Activated T-helper 1 cell treated with Interleukin-2 at 50 U/mL for 16 hours (primary cell): ENCODE results near the gene CNTFR.
A peak's percentile ranks its signal among the peaks of the same experiment; 100 is the strongest.

ENCODE experiments used
- DNase-seq: peaks from one replicate; pipeline ENCODE4 v3.0.0-alpha.2; 2020; ENCODE audit warnings: low read depth

Gene CNTFR

DNA sequence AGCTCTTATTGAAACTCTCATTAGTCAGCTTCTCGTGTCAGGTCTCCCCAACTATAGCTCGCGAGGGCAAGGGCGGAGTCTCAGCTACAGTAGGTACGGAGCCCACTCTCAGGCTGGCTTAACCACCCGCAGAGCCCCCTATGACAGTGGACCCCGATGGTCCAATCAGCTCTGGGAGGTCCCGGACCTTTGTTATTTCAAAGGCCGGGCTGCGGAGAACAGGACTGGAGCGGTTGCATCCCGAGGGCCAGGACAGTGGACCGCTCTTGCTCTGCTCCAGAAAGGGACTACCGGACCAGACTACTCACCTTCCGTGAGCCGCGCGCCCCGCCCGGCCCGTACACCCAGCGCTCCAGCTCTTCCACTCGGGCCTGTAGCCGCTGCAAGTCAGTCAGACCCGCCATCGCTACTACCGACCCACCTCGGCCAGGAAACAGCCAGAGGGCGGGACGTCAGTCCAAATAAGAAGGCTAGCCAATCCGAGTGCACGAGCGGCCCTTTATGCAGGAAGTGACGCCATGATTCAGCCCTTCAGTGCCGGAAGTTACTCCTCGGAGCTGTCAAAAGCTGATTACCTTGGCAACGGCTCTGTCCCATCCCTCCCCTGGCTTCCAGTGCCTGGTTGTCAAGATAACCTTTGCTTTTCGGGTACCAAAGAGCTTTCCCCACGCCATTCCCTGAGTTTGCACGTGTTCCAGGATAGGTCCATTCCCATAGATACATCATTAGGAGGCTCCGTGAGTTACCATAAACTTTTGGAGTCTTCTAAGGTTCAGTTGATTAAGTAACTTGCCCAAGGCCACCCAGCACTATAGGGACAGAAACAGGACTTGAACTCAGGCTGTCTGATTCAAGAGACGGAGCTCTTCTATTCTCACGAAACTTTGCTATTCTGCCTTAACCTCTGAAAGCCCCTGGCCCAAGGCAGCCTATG, 30.8 kb upstream of the CNTFR start, which contains the start of gene DCTN3:
Gene DCTN3 (minus strand): TSS at position 435 of the 934 bp plus-strand sequence. CDS start 31 bp downstream, at position 404.
- DNase-seq = peak; percentile 82

GRCh38 chr9:34615132-34615531, 25.6 kb upstream of the CNTFR start:
- no peak for DNase-seq

GRCh38 chr9:34612788-34613390, 23.4 kb upstream of the CNTFR start:
- peak; percentile 55 for DNase-seq

DNA sequence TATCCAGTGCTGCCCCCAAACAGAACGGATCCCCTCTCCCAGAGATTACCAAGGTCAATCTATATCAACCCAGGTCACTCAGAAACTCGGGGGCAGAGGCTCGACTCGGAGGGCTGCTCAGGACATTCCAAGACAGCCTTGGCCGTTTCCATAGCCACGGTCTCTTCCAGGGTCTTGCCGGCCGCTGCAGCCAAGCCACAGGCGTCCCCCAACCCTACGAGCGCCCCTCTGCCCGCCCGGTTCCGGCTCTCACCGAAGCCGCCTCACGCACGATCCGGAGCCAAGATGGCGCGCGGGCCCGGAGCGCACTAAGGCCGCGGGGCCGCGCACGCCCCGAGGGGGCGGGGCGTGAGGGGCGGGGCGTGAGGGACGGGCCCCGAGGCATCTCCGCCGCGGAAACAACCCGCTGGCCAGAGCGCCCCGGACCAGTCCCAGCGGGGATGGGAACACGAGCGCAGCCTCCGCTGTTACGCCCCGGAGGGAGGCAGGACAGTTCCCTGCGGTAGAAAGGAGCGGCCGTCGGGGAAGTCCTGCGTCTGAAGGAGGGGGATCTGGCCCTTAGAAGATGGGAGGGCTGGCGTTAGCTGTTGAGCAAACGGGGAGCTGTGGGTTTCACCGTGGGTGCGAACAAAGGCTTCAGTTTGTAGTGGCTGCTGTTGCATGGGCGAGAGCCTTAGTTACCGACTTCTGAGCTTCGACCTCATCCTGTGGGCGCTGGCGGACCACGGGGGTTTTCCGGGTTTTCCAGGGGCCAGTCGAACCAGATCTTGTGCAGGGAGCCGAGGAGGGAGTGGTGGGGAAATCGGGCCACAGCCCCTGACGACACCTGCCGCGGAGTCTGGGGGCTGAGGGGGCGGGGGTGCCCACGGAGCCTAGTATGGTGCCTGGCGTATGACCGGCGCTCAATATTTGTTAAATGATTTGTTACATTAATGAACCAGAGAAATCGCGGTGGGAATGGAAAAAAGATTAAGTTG, 22.6 kb upstream of the CNTFR start, which contains the start of gene RPP25L:
Gene RPP25L (minus strand): TSS at position 287 of the 977 bp plus-strand sequence. CDS start 801 bp downstream, outside the sequence.
- peak; percentile 80 for DNase-seq

GRCh38 chr9:34611251-34611810, 21.8 kb upstream of the CNTFR start:
- no peak for DNase-seq

DNA sequence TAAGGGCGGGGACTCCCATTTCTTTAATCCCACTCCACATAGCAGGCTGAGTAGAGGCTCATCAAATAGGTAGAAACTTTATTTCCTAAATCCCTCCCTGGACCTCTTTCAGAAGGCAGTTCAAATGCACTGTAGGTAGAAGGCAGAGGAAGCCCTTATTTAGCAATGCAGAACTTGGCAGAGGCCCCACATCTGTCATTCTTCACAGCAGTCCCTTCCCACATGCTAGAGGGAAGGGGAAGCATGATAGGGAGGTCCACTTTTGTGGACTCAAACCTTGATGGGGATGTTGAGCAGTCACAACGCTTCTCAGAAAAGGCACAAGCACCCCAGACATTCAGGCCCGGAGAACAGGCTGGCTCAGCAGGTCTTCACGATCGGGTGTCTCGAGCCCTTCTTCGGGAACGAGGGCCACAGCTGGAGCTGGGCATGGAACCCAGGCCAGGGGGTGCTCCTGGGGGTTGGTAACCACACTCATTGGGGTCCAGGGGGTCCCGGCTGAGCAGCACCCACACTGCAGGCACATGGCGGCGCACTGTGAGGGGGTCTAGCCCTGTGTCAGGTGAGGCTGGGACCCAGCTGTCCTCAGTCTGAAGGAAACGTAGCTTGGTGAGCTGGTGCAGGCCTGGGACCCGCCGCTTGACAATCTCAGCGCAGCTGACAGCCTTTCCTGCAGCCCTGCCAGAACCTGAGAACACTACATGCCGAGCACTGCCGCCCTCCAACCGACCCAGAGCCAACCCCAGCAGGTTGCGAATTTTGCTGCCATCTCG, 21.1 kb upstream of the CNTFR start:
- no peak for DNase-seq

DNA sequence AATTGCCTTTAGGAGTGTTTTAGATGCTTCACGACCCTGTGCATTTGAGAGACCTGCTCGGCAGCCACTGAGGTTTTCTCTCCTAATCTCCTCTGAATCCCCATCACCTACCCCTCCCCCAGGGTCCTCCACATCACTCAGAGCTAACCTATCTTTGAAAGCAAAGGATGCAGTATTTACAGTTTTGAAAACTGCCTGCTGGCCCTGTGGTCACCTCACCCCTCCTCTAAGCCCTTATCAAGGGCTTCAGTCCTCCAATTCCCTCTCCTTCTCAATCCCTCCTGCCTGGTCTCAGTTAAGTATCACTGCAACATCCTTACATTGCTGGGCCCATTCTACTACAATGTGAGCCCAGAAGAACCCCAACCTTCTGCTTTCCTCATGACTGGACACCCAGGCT, 17.8 kb upstream of the CNTFR start:
- no peak for DNase-seq

GRCh38 chr9:34606905-34607304, 17.4 kb upstream of the CNTFR start:
- no peak for DNase-seq

DNA sequence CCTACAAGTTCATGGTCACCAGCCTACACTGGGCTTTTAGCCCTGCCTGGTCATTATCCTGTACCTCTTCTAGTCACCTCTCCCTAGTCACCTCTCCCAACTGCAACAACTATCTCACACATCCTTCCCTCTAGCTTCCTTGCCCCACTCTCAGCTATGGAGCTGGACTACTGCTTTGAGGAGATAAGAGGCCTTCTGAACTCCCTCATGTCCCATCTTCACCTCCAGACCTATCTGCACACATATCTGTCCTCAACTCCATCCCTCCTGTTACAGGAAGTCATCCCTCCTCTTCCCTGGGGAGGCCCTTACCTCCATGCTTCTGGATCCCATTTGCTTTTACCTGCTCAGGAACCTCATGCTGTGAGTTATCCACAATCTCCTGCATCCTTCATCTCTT, 16.7 kb upstream of the CNTFR start:
- no peak for DNase-seq

DNA sequence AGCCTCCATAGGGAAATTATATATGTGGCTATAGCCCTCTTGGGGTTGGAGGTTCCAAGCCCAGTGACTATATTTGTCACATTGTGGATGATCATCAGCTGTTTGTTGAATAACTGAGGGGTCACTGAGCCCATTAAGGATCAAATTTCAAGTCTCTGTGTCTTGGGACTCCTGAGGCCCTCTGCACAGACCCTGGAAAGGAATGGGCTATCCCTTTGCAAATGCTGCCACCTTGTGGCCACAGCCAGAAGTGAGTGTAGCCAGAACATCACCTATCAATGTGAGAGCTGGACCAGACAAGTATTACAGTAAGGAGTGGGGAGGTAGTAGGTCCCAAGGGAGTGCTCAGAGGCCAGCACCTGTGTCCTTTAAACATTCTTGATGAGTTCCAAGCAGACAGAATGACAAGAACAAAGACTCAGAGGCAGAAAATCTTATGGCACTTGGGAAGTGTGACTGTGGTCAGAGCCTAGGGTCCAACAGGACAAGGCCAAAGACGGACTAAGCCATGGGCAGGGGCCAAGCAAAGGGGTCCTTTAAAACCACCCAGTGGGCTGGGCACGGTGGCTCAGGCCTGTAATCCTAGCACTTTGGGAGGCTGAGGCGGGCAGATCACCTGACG, 14.2 kb upstream of the CNTFR start:
- peak; percentile 67 for DNase-seq

GRCh38 chr9:34601937-34602573, 12.5 kb upstream of the CNTFR start:
- no peak for DNase-seq

DNA sequence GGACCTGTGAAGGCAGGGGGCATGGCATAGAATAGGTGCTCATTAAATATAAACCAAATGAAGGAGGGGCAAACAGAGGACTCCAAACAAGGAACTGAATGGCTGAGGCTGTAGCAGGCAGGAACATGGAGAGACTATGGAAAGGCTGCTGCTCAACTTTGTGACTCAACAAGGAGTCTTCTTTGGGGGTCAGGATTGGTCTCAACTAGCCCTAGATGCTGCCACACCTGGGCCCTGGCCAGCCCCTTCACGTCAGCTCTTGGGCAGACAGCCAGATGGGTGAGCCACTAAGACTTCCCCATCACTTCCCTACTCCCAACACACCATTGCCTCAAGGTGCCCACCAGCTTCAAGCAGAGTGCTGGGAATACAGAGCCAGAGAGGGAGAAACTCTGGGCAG, 11.4 kb upstream of the CNTFR start:
- no peak for DNase-seq

DNA sequence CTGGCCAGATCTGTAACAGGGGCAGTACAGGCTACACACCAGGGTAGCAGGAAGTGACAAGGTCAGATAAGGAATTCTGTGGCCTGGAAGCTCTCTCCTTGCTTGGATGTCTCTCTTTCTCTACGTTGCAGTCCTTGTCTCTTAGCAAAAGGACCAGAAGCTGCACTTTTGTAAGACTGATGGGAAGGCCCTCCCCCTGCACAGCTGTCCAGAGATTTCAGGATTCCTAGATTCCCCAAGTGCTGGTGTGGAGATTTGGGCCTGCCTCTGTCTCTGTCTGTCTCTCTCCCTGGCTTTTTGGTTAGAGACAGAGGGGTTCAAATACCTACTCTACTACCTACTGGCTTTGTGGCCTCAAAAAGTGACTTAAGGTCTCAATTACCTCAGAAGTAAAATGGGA, 10.0 kb upstream of the CNTFR start:
- no peak for DNase-seq

DNA sequence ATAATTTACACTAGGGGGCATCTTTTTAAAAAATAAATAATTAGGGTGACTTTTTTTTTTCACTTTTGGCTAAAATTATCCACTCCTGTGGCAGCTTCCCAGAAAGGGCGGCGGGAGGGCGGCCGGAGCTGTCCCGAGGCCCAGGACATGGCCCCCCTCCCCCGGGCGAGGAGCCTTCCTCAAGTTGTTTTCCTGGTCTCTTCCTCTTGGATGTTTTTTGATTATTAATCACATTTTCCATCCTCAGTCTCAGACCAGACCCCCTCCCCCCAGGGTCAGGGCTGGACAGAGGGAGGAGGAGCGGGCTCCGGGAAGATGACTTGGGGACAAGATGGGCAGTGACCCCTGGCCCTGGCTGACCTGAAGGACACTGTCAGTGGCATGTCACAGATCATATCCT, 4.7 kb upstream of the CNTFR start:
- no peak for DNase-seq

GRCh38 chr9:34592895-34593601, 3.5 kb upstream of the CNTFR start:
- DNase-seq = no peak

DNA sequence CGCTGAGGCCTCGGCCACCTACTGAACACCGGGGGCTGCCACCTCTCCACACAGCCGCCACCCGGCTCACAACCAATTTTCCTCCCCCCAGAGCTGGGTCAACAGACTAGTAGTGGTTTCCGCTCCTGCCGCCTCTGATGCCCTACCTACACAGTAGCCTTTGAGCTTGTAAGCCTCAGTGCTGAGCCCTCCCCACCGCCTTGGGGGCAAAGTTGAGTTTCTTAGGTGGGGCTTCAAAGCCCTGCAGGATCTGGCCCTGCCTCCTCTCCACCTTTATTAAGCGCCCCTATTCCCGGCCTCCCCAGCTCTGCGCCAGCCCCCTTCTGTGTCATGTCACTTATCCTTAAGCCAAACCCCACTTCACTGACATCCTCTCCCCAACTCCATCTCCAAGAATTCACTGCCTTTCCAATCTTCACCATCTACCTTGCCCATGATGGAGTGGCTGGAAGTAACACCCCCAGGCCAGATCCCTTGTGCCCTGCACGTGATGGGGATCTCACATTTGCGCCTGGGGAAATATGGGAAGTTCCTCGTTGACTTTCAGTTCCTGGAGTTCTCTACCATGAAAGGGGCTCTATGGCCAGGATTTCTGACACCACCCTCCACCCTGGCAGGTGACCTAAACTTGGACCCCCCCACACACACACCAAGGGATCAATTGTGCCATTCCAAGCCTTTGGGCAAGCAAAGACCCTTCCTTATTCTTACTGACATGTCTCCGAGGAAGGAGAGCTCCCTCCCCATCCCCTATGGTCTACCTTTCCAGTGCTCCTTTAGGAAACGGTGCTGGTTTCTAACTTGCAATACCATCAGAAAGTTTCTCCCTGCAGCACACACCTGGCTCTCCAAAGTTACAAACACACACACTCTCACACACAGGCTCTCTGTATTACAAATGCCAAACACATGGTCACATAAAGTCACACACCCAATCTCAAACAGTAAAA, 2.7 kb upstream of the CNTFR start:
- DNase-seq = no peak

DNA sequence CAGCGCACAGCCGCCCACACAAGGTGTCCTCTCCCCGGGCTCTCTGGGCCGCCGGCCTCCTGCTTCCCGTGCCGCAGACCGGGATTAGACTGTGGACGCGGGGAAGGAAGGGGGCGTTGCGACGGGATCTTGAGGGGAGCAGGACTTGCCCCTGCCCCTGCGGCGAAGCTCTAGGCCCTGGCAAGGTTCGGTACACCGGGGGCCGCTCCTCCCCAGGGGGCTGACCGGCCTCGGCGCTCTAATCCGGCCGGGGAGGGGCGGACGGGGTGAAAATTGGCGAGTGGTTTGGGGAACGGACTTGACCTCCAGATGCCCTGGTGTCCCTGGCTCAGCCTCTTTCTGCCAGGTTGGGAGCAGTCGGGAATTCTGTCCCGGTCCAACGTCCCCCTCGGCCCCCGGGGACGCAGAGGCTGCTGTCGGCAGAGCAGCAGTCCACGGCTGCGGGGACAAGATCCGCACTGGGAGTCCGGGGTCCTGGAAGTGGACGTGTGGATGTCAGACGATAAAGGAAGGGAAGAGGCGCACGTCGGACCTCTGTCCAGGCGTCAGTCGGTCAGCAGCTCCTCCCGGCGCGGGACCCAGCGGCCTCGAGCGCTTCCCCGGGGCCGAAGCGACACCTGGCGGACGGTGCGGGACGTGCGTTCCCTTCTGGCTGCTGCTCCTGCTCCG, 1.9 kb upstream of the CNTFR start:
- peak; percentile 59 for DNase-seq
